CD4-positive, alpha-beta T cell treated with Interleukin-17A for 4 hours (primary cell): ENCODE data around the gene CLEC2L.

ENCODE experiments used
- DNase-seq: peaks from one replicate; pipeline ENCODE4 v3.0.0-alpha.2; 2020; ENCODE audit warnings: mixed read lengths

Gene CLEC2L

GRCh38 chr7:139557857-139558581 is 34.5 kb downstream of the CLEC2L start:
- DNase-seq: no peak

- DNase-seq: no peak
Measured at GRCh38 chr7:139559364-139560105, 36.0 kb downstream of the CLEC2L start.

- DNase-seq: no peak
Measured at GRCh38 chr7:139560199-139560598, 36.7 kb downstream of the CLEC2L start.

- DNase-seq: no peak
Measured at GRCh38 chr7:139560678-139561077, 37.2 kb downstream of the CLEC2L start.

- DNase-seq: no peak
Measured at GRCh38 chr7:139562491-139562890, 39.0 kb downstream of the CLEC2L start.

GRCh38 chr7:139562961-139563565 is 39.6 kb downstream of the CLEC2L start:
- DNase-seq: no peak

GRCh38 chr7:139563856-139564255 is 40.4 kb downstream of the CLEC2L start:
- no peak for DNase-seq

GRCh38 chr7:139566075-139566474 is 42.6 kb downstream of the CLEC2L start:
- DNase-seq: no peak

GRCh38 chr7:139566736-139567646 is 43.5 kb downstream of the CLEC2L start:
- no peak for DNase-seq

GRCh38 chr7:139567647-139568345 is 44.3 kb downstream of the CLEC2L start:
- DNase-seq: no peak

GRCh38 chr7:139568346-139568675 is 44.8 kb downstream of the CLEC2L start:
- DNase-seq: no peak

- no peak for DNase-seq
Measured at GRCh38 chr7:139568813-139569490, 45.5 kb downstream of the CLEC2L start.

- DNase-seq: no peak
Measured at GRCh38 chr7:139570119-139570518, 46.6 kb downstream of the CLEC2L start.

- DNase-seq: no peak
Measured at GRCh38 chr7:139570626-139571025, 47.1 kb downstream of the CLEC2L start.

GRCh38 chr7:139571190-139571589 is 47.7 kb downstream of the CLEC2L start:
- DNase-seq: no peak

GRCh38 chr7:139571651-139572050 is 48.2 kb downstream of the CLEC2L start:
- DNase-seq: no peak

GRCh38 chr7:139572071-139572470 is 48.6 kb downstream of the CLEC2L start:
- no peak for DNase-seq

- no peak for DNase-seq
Measured at GRCh38 chr7:139572704-139573385, 49.4 kb downstream of the CLEC2L start.

GRCh38 chr7:139573871-139574270 is 50.4 kb downstream of the CLEC2L start:
- no peak for DNase-seq

- DNase-seq: no peak
Measured at GRCh38 chr7:139574618-139575337, 51.3 kb downstream of the CLEC2L start.

- DNase-seq: no peak
Measured at GRCh38 chr7:139575338-139575680, 51.8 kb downstream of the CLEC2L start.
